ENCODE results near the gene IRAK2. TPM values are rescaled to one million over a fixed set of nuclear protein-coding genes. Genes with fewer than 3 reads are reported as not detected.
"Not testable (repeated sequence)": the region's sequence is repeated elsewhere in the genome, so short reads cannot be mapped to it uniquely, and the experiment has no call there.

Gene IRAK2
- total and polyA plus RNA-seq, 3 donors from 2014 or later = 2.1 to 3.8 (median 3.7) TPM

DNA sequence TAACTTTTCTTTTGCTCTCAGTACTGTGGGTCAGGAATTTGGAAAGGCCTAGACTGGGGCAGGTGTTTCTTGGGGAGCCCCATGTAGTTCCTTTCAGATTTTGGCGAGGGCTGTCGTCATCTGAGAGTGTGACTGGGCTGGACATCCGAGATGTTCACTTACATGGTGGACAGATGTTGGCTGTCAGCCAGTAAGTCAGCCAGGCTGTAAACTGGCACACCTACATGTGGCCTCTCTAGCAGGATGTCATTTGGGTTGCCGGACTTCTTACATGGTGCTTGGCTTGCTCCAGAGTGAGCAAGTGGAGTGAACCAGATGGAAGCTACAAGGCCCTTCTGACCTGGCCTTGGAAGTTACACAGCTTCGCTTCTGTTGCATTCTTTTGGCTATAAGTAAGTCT is 104.2 kb downstream of the IRAK2 start:
- Histone ChIP-seq H3K27ac (no peak overlapping the region), H3K4me1 (peaks cover 6% of the 10 kb centered on the region), H3K9me3 (no peaks in the 10 kb centered on the region), H3K27me3 (no peaks in the 10 kb centered on the region), H3K36me3 (ENCODE audit: low read depth, missing control alignments) (no peaks in the 10 kb centered on the region), H3K4me3 (no peak overlapping the region)
- intact Hi-C loops (cut with DNase I; ENCODE audit: low total_unique reads) = no loop called here
- DNase-seq = no peak
- 81 to 93% methylated on average over 5 of the region's 5 CpGs for WGBS, 2 donors
- no peak for TF ChIP-seq POLR2A (IDR thresholded peaks at IDR 0.05)
- TF ChIP-seq, protein P1, sequence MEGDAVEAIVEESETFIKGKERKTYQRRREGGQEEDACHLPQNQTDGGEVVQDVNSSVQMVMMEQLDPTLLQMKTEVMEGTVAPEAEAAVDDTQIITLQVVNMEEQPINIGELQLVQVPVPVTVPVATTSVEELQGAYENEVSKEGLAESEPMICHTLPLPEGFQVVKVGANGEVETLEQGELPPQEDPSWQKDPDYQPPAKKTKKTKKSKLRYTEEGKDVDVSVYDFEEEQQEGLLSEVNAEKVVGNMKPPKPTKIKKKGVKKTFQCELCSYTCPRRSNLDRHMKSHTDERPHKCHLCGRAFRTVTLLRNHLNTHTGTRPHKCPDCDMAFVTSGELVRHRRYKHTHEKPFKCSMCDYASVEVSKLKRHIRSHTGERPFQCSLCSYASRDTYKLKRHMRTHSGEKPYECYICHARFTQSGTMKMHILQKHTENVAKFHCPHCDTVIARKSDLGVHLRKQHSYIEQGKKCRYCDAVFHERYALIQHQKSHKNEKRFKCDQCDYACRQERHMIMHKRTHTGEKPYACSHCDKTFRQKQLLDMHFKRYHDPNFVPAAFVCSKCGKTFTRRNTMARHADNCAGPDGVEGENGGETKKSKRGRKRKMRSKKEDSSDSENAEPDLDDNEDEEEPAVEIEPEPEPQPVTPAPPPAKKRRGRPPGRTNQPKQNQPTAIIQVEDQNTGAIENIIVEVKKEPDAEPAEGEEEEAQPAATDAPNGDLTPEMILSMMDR (IDR thresholded peaks at IDR 0.05) = no peak

DNA sequence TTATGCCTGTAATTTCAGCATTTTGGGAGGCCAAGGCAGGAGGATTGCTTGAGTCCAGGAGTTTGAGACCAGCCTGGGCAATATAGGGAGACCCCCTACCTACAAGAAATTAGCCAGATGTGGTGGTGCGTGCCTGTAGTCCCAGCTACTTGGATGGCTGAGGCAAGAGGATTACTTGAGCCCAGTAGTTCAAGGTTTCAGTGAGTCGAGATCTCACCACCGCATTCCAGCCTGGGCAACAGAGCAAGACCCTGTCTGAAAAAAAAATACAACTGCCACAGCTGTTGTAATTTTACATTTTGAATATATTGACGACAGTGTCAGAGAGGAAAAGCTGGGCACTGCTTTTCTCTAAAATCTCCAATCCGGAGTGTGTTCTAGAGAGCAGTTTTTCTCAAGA is 104.7 kb downstream of the IRAK2 start:
- intact Hi-C loops (cut with DNase I; ENCODE audit: low total_unique reads) = no loop called here

DNA sequence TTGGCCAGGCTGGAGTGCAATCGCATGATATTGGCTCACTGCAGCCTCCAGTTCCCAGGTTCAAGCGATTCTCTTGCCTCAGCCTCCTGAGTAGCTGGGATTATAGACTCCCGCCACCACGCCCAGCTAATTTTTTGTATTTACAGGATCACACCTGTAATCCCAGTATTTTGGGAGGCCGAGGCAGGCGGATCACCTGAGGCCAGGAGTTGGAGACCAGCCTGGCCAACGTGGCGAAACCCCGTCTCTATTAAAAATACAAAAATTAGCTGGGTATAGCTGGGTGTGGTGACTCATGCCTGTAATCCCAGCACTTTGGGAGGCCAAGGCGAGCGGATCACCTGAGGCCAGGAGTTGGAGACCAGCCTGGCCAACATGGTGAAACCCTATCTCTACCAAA is 107.8 kb downstream of the IRAK2 start:
- DNase-seq; H3K36me3 ChIP-seq (ENCODE audit: low read depth, missing control alignments); H3K9me3 ChIP-seq; H3K4me3 ChIP-seq; H3K27me3 ChIP-seq; H3K4me1 ChIP-seq; H3K27ac ChIP-seq; intact Hi-C loops (cut with DNase I; ENCODE audit: low total_unique reads): not testable (repeated sequence)
- WGBS, 2 donors = 94 to 99% methylated on average over 11 of the region's 11 CpGs

More for the DNA sequence above, 104.7 kb downstream of the IRAK2 start:
- 91 to 96% methylated on average over 5 of the region's 5 CpGs for WGBS, 2 donors
- TF ChIP-seq POLR2A (IDR thresholded peaks at IDR 0.05) = no peak
- TF ChIP-seq, protein P1 (IDR thresholded peaks at IDR 0.05) = no peak
- no peak for DNase-seq
- Histone ChIP-seq H3K9me3 (no peaks in the 10 kb centered on the region), H3K27ac (no peak overlapping the region), H3K36me3 (ENCODE audit: low read depth, missing control alignments) (no peaks in the 10 kb centered on the region), H3K4me3 (no peak overlapping the region), H3K27me3 (no peaks in the 10 kb centered on the region), H3K4me1 (peaks cover 6% of the 10 kb centered on the region)

DNA sequence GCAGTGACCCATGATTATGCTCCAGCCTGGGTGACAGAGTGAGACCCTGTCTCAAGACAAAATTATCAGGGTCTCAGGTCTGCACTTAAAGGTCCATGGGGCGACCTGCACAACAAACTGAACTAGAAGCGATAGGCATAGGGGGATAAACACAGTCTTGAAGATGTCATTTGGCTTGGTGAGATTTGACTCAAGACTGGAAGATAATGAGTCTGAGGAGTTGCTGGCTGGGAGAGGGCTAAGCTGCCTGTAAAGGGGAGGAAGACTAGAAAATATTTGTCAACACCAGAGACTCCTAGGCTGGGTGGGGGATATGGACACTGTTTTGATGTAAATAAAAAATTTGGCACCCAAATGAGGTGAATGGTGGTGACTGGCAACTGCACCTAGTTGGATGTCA is 108.3 kb downstream of the IRAK2 start:
- H3K4me3 ChIP-seq = no peak overlapping the region
- no peaks in the 10 kb centered on the region for H3K27me3 ChIP-seq
- H3K4me1 ChIP-seq = peaks cover 6% of the 10 kb centered on the region
- H3K27ac ChIP-seq = no peak overlapping the region
- 68 to 90% methylated on average over 2 of the region's 2 CpGs for WGBS, 2 donors
- intact Hi-C loops (cut with DNase I; ENCODE audit: low total_unique reads) = no loop called here
- H3K36me3 ChIP-seq (ENCODE audit: low read depth, missing control alignments) = no peaks in the 10 kb centered on the region
- no peak for TF ChIP-seq POLR2A (IDR thresholded peaks at IDR 0.05)
- TF ChIP-seq, protein P1 (IDR thresholded peaks at IDR 0.05) = no peak
- no peak for DNase-seq
- H3K9me3 ChIP-seq = no peaks in the 10 kb centered on the region

DNA sequence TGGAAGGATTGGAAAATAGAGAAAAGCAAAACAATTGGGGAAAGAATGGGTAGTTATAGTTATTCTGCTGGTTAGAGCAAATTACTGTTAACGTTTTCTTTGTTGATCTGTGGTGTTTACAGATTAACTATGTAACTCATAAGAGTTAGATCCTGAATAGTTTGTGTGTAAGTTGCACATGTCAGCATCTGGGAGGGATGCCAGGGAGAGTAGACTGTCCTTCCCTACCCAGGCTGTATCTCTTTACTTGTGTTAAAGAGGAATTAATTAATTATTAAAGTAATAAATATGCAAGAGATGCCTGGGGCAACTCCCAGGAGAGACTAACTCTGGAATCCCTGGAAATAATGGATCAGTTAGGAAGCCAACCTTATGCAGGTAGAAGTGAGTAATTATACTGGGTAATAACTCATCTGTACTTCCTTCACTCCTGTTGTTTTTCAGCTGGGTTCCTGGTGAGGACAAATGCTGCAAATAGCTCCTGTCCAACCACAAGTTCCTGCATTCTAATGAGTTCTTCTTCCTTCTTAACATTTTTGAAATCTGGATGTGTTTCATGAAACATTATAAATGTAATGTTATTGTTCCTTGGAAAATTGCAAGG is 109.1 kb downstream of the IRAK2 start:
- H3K27ac ChIP-seq = no peak overlapping the region
- WGBS, 2 donors = 33 to 39% methylated on average over 1 of the region's 1 CpG
- H3K4me1 ChIP-seq = peaks cover 6% of the 10 kb centered on the region
- H3K4me3 ChIP-seq = no peak overlapping the region
- no peaks in the 10 kb centered on the region for H3K9me3 ChIP-seq
- intact Hi-C loops (cut with DNase I; ENCODE audit: low total_unique reads) = no loop called here
- H3K27me3 ChIP-seq = no peaks in the 10 kb centered on the region
- H3K36me3 ChIP-seq (ENCODE audit: low read depth, missing control alignments) = no peaks in the 10 kb centered on the region
- peak; percentile 32 for DNase-seq
- TF ChIP-seq, protein P1 (IDR thresholded peaks at IDR 0.05) = no peak
- TF ChIP-seq POLR2A (IDR thresholded peaks at IDR 0.05) = no peak
